ENCODE data around the gene ADAR.

ADAR gene

DNA sequence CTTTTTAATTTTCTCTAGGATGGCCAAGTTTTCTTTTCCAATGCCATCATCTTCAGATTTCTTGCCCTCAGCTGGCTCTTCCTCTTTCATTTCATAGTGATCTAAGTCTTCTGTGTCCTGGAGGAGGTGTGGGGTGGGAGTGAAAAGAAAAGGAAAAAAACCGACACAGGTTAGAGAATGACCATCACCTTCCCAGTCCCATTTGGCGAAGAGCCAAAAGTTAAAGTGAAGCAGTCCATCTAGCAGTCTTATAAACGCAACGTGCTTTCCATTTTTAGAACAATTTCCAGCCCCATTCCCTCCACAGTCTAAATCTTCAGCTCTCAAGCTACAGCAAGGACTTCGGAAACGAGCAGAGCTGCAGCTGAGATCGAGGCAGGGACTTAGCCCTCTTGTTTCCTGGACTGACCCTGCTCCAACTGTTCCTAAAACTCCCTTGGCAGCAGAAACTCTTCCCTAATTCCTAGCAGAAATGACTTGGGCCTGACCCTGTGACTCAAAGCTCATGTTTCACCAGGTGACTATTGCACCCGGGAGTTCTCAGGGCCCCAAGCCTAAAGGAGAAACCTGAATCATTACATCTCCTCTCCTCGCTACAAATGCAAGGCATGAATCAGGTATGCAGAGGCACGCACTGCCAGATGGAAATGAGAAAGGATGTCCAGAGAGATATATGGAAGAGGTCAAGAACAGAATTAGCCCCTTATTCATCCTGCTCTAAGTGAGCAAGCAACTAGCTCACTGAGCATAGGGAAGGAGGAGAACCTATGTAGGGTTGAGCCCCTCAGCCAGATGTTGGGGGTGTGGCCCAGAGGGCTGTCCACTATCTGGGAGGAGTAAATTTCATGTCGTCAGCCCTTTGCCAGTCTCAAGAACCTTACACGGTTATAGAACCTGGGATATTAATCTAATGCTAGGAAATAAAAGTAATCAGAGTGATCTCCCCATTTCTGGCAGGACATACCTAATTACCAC lies 54.6 kb downstream of the ADAR start:
- no peak for DNase-seq

DNA sequence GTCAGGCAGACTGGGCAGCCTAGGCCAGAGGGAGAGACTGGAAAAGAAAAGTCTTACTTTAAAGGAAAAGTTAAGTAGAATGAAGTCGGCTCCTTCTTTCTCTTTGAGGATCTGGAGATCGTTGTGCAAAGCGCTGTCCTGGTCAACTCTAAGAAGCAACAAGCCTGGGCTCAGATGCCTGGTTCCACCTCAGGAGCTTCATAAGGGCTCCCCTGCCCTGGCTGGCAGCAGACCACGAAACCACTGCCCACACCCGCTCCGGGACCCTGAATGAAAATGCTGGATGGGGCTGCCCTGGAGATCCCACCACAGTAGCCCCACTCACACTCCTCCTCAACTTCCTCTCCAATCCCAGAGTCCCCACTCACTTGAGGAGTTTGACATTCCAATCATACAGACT lies 56.0 kb downstream of the ADAR start:
- no peak for DNase-seq

DNA sequence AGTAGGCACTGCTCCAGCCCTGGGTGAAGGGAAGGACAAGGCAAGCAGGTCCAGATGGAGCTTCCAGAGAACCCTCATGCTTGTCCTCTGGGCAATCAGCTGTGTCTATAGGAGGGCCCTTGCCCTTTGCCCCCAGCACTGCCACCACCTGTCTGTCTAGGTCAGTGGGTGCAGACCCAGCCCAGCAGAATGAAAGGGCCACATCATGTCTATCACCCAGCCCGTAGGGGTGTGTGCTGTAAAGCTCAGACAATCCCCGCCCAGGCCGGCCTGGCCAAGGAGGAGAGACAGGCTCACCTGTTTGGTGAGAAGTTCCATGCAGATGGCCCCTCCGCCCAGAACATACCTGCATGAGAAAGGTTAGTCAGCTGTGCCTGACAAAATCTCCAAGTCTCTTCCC lies 56.5 kb downstream of the ADAR start:
- DNase-seq, result no peak

DNA sequence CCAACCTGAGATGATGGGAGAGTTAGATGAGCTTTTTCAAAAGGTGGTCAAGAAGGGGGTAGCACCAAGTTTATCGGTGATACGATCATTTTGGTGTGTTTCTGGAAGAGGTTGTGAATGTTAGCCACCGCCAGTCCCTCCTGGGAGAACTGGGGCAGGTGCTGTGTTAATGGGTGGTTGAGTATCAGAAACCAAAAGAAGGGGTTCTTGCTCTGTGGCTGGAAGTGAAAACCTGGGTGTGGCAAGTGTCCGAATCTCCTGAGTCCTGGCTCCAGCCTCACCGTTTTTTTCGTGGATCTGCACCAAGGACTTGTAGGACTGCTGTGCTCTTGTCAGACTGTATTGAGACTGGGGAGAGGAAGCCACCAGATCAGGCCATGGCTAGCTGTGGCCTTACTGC lies 57.3 kb downstream of the ADAR start:
- no peak for DNase-seq

DNA sequence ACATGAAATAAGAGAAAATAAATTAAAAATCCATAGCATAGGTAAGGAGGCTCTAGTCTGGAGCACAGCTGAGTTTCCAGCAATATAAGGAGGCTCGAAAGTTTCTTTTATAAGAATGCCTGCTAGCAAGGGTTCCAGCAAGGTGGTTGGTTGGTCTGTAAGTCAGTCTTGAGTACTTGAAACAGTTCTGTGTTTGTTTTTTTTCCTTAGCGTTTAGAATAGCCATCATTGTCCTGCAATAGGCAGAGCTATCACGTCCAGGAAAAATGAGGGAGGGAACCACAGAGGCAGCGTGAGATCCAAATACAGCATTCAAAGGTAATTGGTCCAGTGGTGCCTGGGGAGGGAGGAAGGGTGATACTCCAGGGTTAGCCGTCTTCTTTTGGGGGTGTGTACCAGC lies 57.9 kb downstream of the ADAR start:
- DNase-seq, result no peak

DNA sequence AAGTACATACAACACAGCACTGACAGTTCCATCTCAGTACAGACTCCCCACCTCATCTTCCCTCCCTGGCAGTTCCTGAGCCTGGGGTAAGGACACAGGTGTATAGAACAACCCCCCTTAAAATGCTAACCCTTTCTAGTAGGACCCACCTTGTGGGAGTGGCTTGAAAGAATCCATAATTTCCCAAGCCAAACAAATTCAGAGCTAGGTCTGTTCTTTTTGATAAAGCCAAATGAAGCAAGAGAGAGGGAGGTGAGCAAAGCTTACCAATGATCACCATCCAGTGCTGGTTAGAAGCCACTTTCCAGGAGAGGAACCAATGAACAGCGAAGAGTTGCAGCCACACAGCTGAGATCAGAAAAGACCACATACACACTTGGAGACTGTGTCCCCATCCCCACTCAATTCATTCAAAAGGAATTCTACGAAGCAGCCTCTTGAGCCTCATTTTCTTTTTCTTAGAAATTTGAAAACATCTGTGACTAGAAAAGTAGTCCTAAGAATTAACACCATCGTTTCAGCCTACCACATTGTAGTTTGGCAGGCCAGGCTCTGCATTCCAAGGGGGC lies 58.7 kb downstream of the ADAR start:
- no peak for DNase-seq

DNA sequence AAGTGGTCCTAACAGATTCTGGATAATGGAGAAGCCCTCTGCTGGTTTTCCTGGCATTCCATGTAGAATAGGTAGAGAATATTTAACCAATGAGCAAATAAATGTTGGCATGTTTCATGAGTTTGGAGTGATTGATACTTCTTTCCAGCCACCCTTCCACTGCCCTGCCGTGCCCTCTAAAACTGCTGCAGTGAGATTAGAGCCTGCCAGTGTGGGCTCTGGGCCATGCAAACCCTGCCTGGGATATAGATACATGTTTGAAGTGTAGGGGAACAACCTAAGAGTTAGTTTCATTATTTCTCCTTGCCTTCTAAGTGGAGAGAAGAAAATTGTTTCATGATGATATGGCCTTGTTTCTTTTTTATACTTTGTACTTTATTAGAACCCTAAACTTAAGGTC lies 60.0 kb downstream of the ADAR start:
- DNase-seq, result no peak

DNA sequence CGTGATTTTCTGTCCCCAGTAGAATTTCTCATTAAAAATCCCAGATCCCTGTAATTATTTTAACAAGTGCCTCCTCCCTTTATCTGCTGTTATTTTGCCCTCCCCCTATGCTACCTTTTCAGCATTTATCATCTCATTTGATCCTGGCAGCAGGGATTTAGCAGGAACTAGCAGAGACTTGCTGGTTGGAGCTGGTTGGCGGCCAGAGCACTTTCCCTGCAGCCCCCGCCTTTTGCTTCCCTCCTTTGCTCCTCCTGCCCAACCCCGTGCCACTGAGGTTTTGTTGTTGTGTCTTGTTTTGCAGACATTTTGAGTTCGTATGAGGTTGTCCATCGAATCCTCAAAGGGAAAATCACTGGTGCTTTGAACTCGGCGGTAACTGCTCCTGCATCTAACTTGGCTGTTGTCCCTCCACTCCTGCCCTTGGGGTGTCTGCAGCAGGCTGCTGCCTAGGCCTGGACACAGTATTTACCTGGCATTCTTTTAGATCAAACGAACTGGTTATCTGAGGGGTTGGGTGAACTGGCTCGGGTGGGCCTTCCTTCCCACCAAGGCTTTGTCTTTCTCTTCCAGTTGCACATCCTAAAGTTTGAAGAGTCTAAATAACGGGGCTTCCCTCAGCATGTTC lies 60.8 kb downstream of the ADAR start:
- DNase-seq, result no peak

DNA sequence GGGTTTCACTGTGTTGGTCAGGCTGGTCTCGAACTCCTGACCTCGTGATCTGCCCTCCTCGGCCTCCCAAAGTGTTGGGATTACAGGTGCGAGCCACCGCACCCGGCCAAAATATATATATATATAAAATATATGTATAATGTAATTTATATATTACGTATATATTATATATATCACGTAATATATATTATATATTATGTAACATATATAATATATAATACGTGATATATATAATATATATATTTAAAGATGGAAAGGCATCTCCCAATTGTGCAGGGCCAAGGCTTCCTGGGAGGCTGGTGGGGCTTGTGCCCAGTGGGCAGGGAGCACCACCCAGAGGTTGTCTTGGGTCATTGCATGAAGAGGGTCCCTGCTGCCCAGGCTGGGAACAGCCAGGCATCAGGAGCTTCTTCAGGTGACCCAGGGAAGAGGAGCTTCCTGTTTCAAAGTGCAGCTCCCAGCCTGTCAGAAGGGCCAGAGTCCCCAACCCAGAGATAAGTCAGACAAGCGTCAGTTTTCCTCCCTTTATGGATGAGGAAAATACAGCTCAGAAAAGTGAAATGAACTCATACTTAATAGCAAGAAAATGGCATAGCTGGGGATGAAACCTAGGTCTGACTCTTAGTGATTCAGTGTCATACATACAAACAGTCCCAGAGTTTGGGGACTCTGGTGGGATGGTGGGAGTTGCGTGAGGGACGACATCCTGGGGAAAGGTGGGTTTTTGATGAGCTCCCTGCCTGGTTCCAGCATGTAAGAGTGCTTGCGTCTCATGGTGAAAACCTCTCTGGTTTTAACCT lies 61.5 kb downstream of the ADAR start:
- no peak for DNase-seq

DNA sequence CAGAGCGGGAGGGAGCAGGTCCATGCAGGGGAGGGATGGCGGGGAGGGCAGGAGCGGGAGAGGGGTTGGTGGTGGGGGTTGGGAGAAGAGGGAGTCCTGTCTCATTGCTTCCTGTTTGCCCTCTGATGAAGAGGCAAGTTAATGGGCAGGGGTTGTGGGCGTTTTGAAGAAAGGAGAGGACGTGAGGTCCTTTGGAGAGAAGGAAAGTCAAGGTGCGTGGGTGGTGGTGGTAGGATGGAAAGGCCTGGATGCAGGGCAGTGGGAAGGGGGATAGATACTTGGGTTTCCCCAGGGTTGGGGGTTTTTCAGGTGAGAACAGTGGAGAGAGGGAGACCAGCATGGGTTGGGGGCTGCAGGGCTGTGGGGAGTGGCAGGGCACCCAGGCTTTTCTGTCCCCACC lies 66.8 kb downstream of the ADAR start:
- DNase-seq, result no peak

DNA sequence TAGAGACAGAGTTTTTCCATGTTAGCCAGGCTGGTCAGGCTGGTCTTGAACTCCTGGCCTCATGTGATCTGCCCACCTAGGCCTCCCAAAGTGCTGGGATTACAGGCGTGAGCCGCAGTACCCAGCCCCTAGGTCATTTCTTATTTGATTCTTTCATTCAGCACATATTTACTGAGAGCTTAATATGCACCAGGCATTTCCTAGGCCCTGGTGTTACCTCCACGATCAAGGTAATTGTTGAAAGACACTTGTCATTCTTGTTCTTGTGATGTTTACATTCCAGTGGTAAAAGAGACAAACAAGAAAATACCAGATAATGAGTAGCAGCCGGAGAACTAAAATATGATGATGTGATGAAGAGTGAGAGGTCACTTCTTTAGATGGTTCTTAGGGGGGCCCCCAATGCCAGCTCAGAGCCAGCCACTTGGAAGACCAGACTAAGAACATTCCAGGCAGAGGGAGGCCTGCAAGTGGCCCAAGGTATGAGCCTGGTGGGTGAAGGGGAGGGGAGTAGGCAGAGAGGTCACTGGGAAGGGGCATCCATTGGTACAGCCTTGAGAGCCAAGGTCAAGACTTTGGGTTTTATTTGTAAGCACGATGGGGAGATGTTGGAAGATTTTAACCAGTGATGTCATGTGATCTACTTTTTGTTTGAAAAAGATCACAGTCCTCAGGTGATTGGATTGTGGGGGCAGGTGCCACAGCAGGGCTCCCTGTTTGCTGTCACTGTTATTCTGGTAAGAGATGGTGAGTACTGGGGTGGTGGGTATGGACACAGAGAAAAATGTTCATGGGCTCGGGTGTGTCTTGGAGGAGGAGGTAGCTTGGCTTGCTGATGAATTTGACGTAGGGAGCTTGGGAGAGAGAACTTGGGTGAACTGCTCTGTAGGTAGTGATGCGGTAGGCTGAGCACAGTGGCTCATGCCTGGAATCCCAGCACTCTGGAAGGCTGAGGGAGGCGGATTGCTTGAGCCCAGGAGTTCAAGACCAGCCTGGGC lies 68.2 kb downstream of the ADAR start:
- no peak for DNase-seq

DNA sequence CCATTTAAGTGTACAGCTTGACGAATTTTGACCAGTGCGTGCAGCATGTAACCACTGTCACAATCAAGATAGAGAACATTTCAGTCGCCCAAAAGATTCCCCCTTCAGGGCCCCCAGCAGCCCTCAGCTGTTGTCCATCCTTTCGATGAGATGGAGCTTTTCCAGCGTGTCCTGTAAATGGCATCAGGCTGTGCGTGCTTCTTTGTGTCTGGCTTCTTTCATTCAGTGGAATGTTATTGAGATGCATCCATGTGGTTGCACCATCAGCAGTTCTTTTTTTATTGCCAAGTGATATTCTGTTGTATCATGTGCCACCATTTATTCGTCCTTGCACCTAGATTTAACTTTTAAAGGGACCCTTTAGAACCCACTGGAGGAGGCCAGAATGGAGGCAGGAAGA lies 71.4 kb downstream of the ADAR start:
- DNase-seq, result no peak

DNA sequence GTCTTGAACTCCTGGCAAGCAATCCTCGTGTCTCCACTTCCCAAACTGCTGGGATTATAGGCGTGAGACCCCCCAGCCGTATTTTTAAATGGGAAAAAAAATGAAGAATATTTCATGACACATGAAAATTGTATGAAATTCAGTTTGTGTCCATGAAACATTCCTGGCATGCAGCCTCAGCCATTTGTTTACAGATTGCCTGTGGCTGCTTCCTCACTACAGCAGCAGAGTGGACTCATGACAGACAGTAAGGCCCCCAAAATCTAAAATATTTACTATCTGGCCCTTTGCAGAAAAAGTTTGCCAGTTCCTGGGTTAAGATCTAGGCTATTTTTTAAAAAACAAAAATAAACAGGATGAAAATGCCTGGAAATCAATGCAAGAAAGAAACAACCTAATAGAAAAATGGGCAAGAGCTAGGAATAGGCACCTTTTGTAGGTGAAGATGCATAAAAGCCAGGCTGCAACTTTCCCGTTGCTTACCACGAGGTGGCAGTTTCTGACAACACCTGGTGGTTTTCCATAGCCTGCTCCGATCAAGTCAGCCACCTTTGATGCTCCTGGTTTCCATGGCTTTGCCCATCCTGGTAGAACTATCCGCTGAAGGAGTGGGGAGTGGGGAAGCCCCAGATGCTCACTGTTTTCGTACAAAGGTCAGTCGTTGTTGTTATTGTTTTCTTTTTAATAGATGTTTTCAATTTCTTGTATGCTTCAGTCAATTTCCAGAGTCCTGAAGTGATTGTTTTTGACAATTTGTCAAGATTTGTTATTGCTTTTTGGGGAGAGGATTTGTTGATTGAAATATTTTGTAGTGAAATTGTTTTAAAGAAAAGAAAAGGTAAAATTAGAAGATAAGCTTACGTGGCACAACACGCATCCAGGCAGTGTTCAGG lies 73.8 kb downstream of the ADAR start:
- DNase-seq, result no peak

Measured in amniotic stem cell (primary cell).